Naive thymus-derived CD4-positive, alpha-beta T cell (primary cell): ENCODE measurements around the gene RAMP1. TPM values are rescaled to one million over a fixed set of nuclear protein-coding genes. Genes with fewer than 3 reads are reported as not detected.

ENCODE experiments used
- ATAC-seq: fragments of 150-1000 bp; cut with Tn5 transposase; 2 replicates; pipeline ENCODE4 v1.10.0; 2021; ENCODE audit warnings: mild to moderate bottlenecking, moderate library complexity
- CTCF ChIA-PET: fragments of 350-600 bp; sonication (Branson Sonifier 250); formaldehyde crosslinking; loops from one replicate; lab custom pipeline; 2021; ENCODE audit warnings: antibody characterized with exemption; lab: Charles Lee
- POLR2A ChIA-PET: fragments of 350-600 bp; sonication (Branson Sonifier 250); formaldehyde crosslinking; loops from one replicate; lab custom pipeline; 2021; ENCODE audit warnings: antibody characterized with exemption, inconsistent platforms; lab: Charles Lee
- DNase-seq, 9 donors: peaks; one replicate each; pipeline versions ENCODE4 v3.0.0 to v3.0.0-alpha.2; 2020 to 2022; ENCODE audit warnings: mixed read lengths in 1 of 9
- H3K27ac ChIP-seq: one replicate; pipeline ENCODE4 v1.7.0; 2013; ENCODE audit warnings: mild to moderate bottlenecking, low read depth, low read length, moderate library complexity
- H3K27me3 ChIP-seq, 2 donors: one replicate each; pipeline ENCODE4 v1.7.0; 2013; ENCODE audit warnings: low read length in 2 of 2, mild to moderate bottlenecking in 2 of 2, moderate library complexity in 2 of 2; ENCODE audit not compliant: control insufficient read depth in 2 of 2, insufficient read depth in 2 of 2
- H3K36me3 ChIP-seq, 3 experiments: 1 replicate in 2 of 3; 2 replicates in 1 of 3; pipeline ENCODE4 v1.7.0; 2013; ENCODE audit warnings: low read length in 3 of 3, mild to moderate bottlenecking in 3 of 3, moderate library complexity in 1 of 3; ENCODE audit not compliant: insufficient read depth in 3 of 3, control insufficient read depth in 2 of 3
- H3K4me1 ChIP-seq, 2 donors: one replicate each; pipeline ENCODE4 v1.7.0; 2013; ENCODE audit warnings: low read length in 2 of 2, mild to moderate bottlenecking in 2 of 2, moderate library complexity in 1 of 2; ENCODE audit not compliant: control insufficient read depth in 2 of 2, insufficient read depth in 2 of 2
- H3K4me3 ChIP-seq: 2 replicates; pipeline ENCODE4 v1.7.0; 2013; ENCODE audit warnings: mild to moderate bottlenecking, low read length
- H3K9me3 ChIP-seq, 3 experiments: 1 replicate in 2 of 3; 2 replicates in 1 of 3; pipeline ENCODE4 v1.7.0; 2013; ENCODE audit warnings: low read length in 3 of 3; ENCODE audit not compliant: control insufficient read depth in 2 of 3
- H3K27ac Mint-ChIP-seq, 9 donors: one replicate each; pipeline ENCODE4 v1.8.0; 2020 to 2022; ENCODE audit warnings: mixed read lengths in 9 of 9, mild to moderate bottlenecking in 8 of 9, moderate library complexity in 5 of 9, inconsistent platforms in 2 of 9
- H3K27me3 Mint-ChIP-seq, 5 donors: one replicate each; pipeline ENCODE4 v1.8.0; 2021 to 2022; ENCODE audit warnings: mixed read lengths in 5 of 5, mild to moderate bottlenecking in 1 of 5
- H3K36me3 Mint-ChIP-seq, 5 donors: one replicate each; pipeline ENCODE4 v1.8.0; 2020 to 2022; ENCODE audit warnings: mixed read lengths in 5 of 5, mild to moderate bottlenecking in 3 of 5, inconsistent platforms in 1 of 5
- H3K4me1 Mint-ChIP-seq, 7 donors: one replicate each; pipeline ENCODE4 v1.8.0; 2020 to 2022; ENCODE audit warnings: mixed read lengths in 7 of 7, mild to moderate bottlenecking in 3 of 7, inconsistent platforms in 1 of 7
- H3K4me3 Mint-ChIP-seq, 10 donors: one replicate each; pipeline ENCODE4 v1.8.0; 2020 to 2022; ENCODE audit warnings: mild to moderate bottlenecking in 10 of 10, mixed read lengths in 10 of 10, moderate library complexity in 6 of 10, inconsistent platforms in 2 of 10
- H3K9me3 Mint-ChIP-seq, 11 donors: one replicate each; pipeline ENCODE4 v1.8.0; 2020 to 2022; ENCODE audit warnings: mixed read lengths in 11 of 11, mild to moderate bottlenecking in 4 of 11, inconsistent platforms in 1 of 11, moderate library complexity in 1 of 11
- intact Hi-C, 2 donors: fragments of 100-400 bp; cut with micrococcal nuclease; formaldehyde crosslinking; loops; one replicate each; pipeline ENCODE4 v1.15.1; 2023
- polyA plus RNA-seq, 2 donors: library from polyadenylated mRNA; unstranded; fragments of 300-500 nt; fragmentation: Illumina TruSeq; gene quantifications; one replicate each; pipeline ENCODE4 v1.2.3, GENCODE V29; 2021
- total RNA-seq, 6 experiments: library from RNA in 5 of 6; stranded (reverse) in 5 of 6; gene quantifications; 1 replicate in 5 of 6; 2 replicates in 1 of 6; pipeline ENCODE4 v1.2.3 and lab custom pipeline; 2021 to 2026

RAMP1 gene
- total and polyA plus RNA-seq, 7 experiments from 2014 or later, result 0.52 to 13.2 (median 0.95) TPM; not detected in 1

GRCh38 chr2:237910576-237911362, 51.3 kb downstream of the RAMP1 start:
- Histone ChIP-seq H3K9me3 (peaks cover 0 to 9% (median 3%) of the 10 kb centered on the region in 3 experiments), H3K36me3 (no peaks in the 10 kb centered on the region), H3K4me3 (no peak overlapping the region), H3K27me3 (no peaks in the 10 kb centered on the region), H3K4me1 (no peaks in the 10 kb centered on the region), H3K27ac (no peak overlapping the region)
- intact Hi-C loops, result no loop called here
- H3K27me3 Mint-ChIP-seq, result no peaks in the 10 kb centered on the region
- peaks cover 0 to 16% (median 2%) of the 10 kb centered on the region in 7 donors for H3K4me1 Mint-ChIP-seq
- ChIA-PET POLR2A (no interaction called here), CTCF (no interaction called here)
- peaks cover 1 to 19% (median 7%) of the 10 kb centered on the region in 11 donors for H3K9me3 Mint-ChIP-seq
- H3K36me3 Mint-ChIP-seq, result peaks cover 6 to 26% (median 8%) of the 10 kb centered on the region in 5 donors
- H3K27ac Mint-ChIP-seq, result peak overlapping the region in 3 of 9 donors; percentile 1 to 37 (median 33)
- ATAC-seq, result no peak
- H3K4me3 Mint-ChIP-seq, result no peak overlapping the region
- DNase-seq, result no peak

- no peak overlapping the region for H3K4me3 ChIP-seq
- H3K4me1 ChIP-seq, result no peaks in the 10 kb centered on the region
- intact Hi-C loops, result no loop called here
- DNase-seq (no peak), ATAC-seq (peak; percentile 4)
- H3K27ac Mint-ChIP-seq, result no peak overlapping the region
- H3K36me3 ChIP-seq, result no peaks in the 10 kb centered on the region
- H3K36me3 Mint-ChIP-seq, result peaks cover 6 to 22% (median 8%) of the 10 kb centered on the region in 5 donors
- CTCF ChIA-PET, result no interaction called here
- H3K4me1 Mint-ChIP-seq, result peaks cover 0 to 8% (median 0%) of the 10 kb centered on the region in 7 donors
- H3K9me3 Mint-ChIP-seq, result peaks cover 1 to 17% (median 7%) of the 10 kb centered on the region in 11 donors
- POLR2A ChIA-PET, result no interaction called here
- H3K27ac ChIP-seq, result no peak overlapping the region
- H3K27me3 Mint-ChIP-seq, result no peaks in the 10 kb centered on the region
- peaks cover 0 to 9% (median 3%) of the 10 kb centered on the region in 3 experiments for H3K9me3 ChIP-seq
- no peaks in the 10 kb centered on the region for H3K27me3 ChIP-seq
- no peak overlapping the region for H3K4me3 Mint-ChIP-seq
Observed at GRCh38 chr2:237911363-237912017, 52.1 kb downstream of the RAMP1 start.

DNA sequence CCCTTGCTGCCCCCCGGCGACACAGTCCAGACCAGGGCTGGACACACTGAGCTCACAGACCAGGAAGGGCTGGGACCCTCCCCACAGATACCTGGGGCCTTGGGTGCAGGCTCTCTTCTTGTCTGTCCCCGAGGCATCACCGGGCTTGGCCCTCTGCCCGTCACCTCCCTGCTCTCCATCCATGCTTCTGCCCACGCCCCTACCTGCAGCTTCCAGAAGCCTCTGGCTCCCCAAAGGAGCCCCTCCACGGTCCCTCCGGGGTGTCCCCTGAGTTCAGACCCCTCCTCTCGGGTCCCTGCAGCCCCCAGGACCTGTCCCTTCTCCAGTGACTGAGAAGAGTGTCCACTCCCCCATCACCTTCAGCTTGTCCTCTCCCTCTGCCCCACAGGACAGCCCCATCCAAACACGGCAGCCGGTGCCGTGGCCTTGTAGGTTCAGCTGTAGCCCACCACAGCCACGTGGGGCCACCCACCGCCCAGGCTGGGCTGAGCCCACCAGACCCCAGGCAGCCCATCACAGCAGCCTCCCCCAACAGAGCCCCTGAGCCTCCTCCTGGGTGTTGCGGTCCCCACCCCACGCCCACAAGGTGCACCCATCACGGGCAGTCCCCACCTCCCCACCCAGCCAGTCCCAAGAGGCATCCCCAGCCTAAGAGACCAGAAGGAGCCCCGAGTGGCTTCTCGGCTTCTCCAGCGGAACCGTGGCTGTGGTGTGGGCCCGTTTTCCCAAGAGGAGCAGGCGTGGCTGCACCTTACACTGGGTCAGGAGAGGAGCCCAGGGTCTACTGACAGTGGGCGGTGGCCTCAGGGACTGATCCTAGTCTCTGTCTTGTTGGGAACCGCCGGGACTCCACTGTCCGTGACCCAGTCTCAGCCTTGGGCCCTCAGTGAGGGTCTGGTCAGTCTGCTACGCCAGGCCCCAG, 53.1 kb downstream of the RAMP1 start:
- Mint-ChIP-seq H3K27me3 (no peaks in the 10 kb centered on the region), H3K36me3 (peaks cover 0 to 16% (median 1%) of the 10 kb centered on the region in 5 donors), H3K4me3 (no peak overlapping the region), H3K27ac (peak overlapping the region in 1 of 9 donors; percentile 25), H3K4me1 (peaks cover 0 to 2% (median 0%) of the 10 kb centered on the region in 7 donors), H3K9me3 (peaks cover 0 to 11% (median 1%) of the 10 kb centered on the region in 11 donors)
- no peaks in the 10 kb centered on the region for H3K36me3 ChIP-seq
- ChIA-PET CTCF (interaction anchor here (1.1 kb wide), 1 partner anchor 9 kb away, joined by 3 read pairs; no protein-coding TSS in a partner anchor), POLR2A (no interaction called here)
- no peaks in the 10 kb centered on the region for H3K27me3 ChIP-seq
- DNase-seq, result no peak
- intact Hi-C loops, result no loop called here
- no peak overlapping the region for H3K4me3 ChIP-seq
- no peaks in the 10 kb centered on the region for H3K4me1 ChIP-seq
- H3K9me3 ChIP-seq, result peaks cover 0 to 1% (median under 1%) of the 10 kb centered on the region in 3 experiments
- no peak for ATAC-seq
- no peak overlapping the region for H3K27ac ChIP-seq

GRCh38 chr2:237913193-237913917, 53.9 kb downstream of the RAMP1 start:
- CTCF ChIA-PET, result interaction anchor here (1.1 kb wide), 1 partner anchor 10 kb away, joined by 3 read pairs; no protein-coding TSS in a partner anchor
- ATAC-seq, result no peak
- POLR2A ChIA-PET, result no interaction called here

GRCh38 chr2:237915576-237915975, 56.2 kb downstream of the RAMP1 start:
- peak overlapping the region in 1 of 9 donors; percentile 46 for H3K27ac Mint-ChIP-seq
- Histone ChIP-seq H3K27ac (no peak overlapping the region), H3K4me1 (no peaks in the 10 kb centered on the region), H3K9me3 (no peaks in the 10 kb centered on the region), H3K36me3 (no peaks in the 10 kb centered on the region), H3K4me3 (no peak overlapping the region), H3K27me3 (no peaks in the 10 kb centered on the region)
- ATAC-seq, result no peak
- peaks cover 0 to 3% (median 0%) of the 10 kb centered on the region in 11 donors for H3K9me3 Mint-ChIP-seq
- intact Hi-C loops, result no loop called here
- peaks cover 0 to 5% (median 0%) of the 10 kb centered on the region in 5 donors for H3K36me3 Mint-ChIP-seq
- peaks cover 0 to 2% (median 0%) of the 10 kb centered on the region in 5 donors for H3K27me3 Mint-ChIP-seq
- ChIA-PET POLR2A (no interaction called here), CTCF (no interaction called here)
- H3K4me3 Mint-ChIP-seq, result no peak overlapping the region
- DNase-seq, result no peak
- peaks cover 3 to 11% (median 8%) of the 10 kb centered on the region in 7 donors for H3K4me1 Mint-ChIP-seq

More at GRCh38 chr2:237913193-237913917, 53.9 kb downstream of the RAMP1 start:
- Histone ChIP-seq H3K27me3 (no peaks in the 10 kb centered on the region), H3K9me3 (no peaks in the 10 kb centered on the region), H3K4me3 (no peak overlapping the region), H3K27ac (no peak overlapping the region), H3K4me1 (no peaks in the 10 kb centered on the region), H3K36me3 (no peaks in the 10 kb centered on the region)
- Mint-ChIP-seq H3K9me3 (peaks cover 0 to 10% (median 0%) of the 10 kb centered on the region in 11 donors), H3K4me1 (peaks cover 0 to 2% (median 0%) of the 10 kb centered on the region in 7 donors), H3K27ac (peak overlapping the region in 2 of 9 donors; percentile 25 to 29), H3K36me3 (peaks cover 0 to 10% (median 0%) of the 10 kb centered on the region in 5 donors), H3K4me3 (no peak overlapping the region), H3K27me3 (no peaks in the 10 kb centered on the region)
- DNase-seq, result no peak
- intact Hi-C loops, result no loop called here
